Progenitor cell of endocrine pancreas (in vitro differentiated cells): Measurements from ENCODE around the gene SLC12A4. TPM values are rescaled to one million over a fixed set of nuclear protein-coding genes. Genes with fewer than 3 reads are reported as not detected.
"Not testable (repeated sequence)": the region's sequence is repeated elsewhere in the genome, so short reads cannot be mapped to it uniquely, and the experiment has no call there.

Source experiments
- DNase-seq: peaks from one replicate; pipeline ENCODE4 v3.0.0; 2021; ENCODE audit warnings: low spot score; ENCODE audit not compliant: unreplicated experiment
- H3K27ac Mint-ChIP-seq: 2 replicates; pipeline ENCODE4 v1.8.0; 2021; ENCODE audit warnings: mild to moderate bottlenecking, moderate library complexity, mixed read lengths
- H3K27me3 Mint-ChIP-seq: 2 replicates; pipeline ENCODE4 v1.8.0; 2021; ENCODE audit warnings: mixed read lengths
- H3K36me3 Mint-ChIP-seq: 2 replicates; pipeline ENCODE4 v1.8.0; 2022; ENCODE audit warnings: mixed read lengths; ENCODE audit not compliant: insufficient read depth
- H3K4me1 Mint-ChIP-seq: 2 replicates; pipeline ENCODE4 v1.8.0; 2021; ENCODE audit warnings: low read depth, mixed read lengths
- H3K4me3 Mint-ChIP-seq: 2 replicates; pipeline ENCODE4 v1.8.0; 2021; ENCODE audit warnings: low read depth, mild to moderate bottlenecking, moderate library complexity, mixed read lengths
- H3K9me3 Mint-ChIP-seq: 2 replicates; pipeline ENCODE4 v1.8.0; 2021; ENCODE audit warnings: low read depth, mixed read lengths
- CTCF ChIP-seq: fragments of 200-600 bp; sonication (generic); IDR thresholded peaks from one replicate; pipeline ENCODE4 v1.5.0; 2021; ENCODE audit warnings: antibody characterized with exemption, mild to moderate bottlenecking; ENCODE audit not compliant: unreplicated experiment
- total RNA-seq: library from RNA; stranded (reverse); gene quantifications from 2 replicates; pipeline ENCODE4 v1.2.1, GENCODE V29; 2021

Gene SLC12A4
- total RNA-seq, 1 donor from 2014 or later, result 74.3 TPM

- H3K4me3 Mint-ChIP-seq, result no peak overlapping the region
- DNase-seq, result no peak
- H3K36me3 Mint-ChIP-seq, result peaks cover 3% of the 10 kb centered on the region
- H3K9me3 Mint-ChIP-seq, result no peaks in the 10 kb centered on the region
- no peak overlapping the region for H3K27ac Mint-ChIP-seq
- peaks cover 3% of the 10 kb centered on the region for H3K27me3 Mint-ChIP-seq
- H3K4me1 Mint-ChIP-seq, result peaks cover 19% of the 10 kb centered on the region
- TF ChIP-seq CTCF, result no peak
These were observed 28.7 kb downstream of the SLC12A4 start for GRCh38 chr16:67939507-67940445.

GRCh38 chr16:67937713-67938112 is 30.7 kb downstream of the SLC12A4 start:
- not testable (repeated sequence) for H3K27me3 Mint-ChIP-seq, DNase-seq, H3K27ac Mint-ChIP-seq, H3K9me3 Mint-ChIP-seq, H3K36me3 Mint-ChIP-seq
- Mint-ChIP-seq H3K4me3 (peak overlapping the region; percentile 96), H3K4me1 (peaks cover 16% of the 10 kb centered on the region)

GRCh38 chr16:67936880-67937605 is 31.4 kb downstream of the SLC12A4 start:
- no peak for DNase-seq
- peak overlapping the region; percentile 96 for H3K4me3 Mint-ChIP-seq
- H3K27ac Mint-ChIP-seq, result peak overlapping the region; percentile 99
- TF ChIP-seq CTCF, result no peak
- no peaks in the 10 kb centered on the region for H3K9me3 Mint-ChIP-seq
- H3K36me3 Mint-ChIP-seq, result peaks cover 3% of the 10 kb centered on the region
- H3K27me3 Mint-ChIP-seq, result peaks cover 3% of the 10 kb centered on the region
- peaks cover 15% of the 10 kb centered on the region for H3K4me1 Mint-ChIP-seq

GRCh38 chr16:67936124-67936879 is 32.1 kb downstream of the SLC12A4 start, which contains the start of gene PSMB10:
Gene PSMB10 (minus strand): TSS chr16:67936850. CDS start chr16:67936749, 101 bp downstream.
- TF ChIP-seq CTCF, result no peak
- Mint-ChIP-seq H3K9me3 (no peaks in the 10 kb centered on the region), H3K36me3 (peaks cover 3% of the 10 kb centered on the region), H3K27ac (peak within 1 kb of the TSS; percentile 99), H3K4me3 (peak within 1 kb of the TSS; percentile 96), H3K27me3 (peaks cover 3% of the 10 kb centered on the region), H3K4me1 (peaks cover 15% of the 10 kb centered on the region)
- no peak for DNase-seq

GRCh38 chr16:67935402-67936123 is 32.9 kb downstream of the SLC12A4 start:
- peaks cover 3% of the 10 kb centered on the region for H3K36me3 Mint-ChIP-seq
- H3K4me1 Mint-ChIP-seq, result peaks cover 15% of the 10 kb centered on the region
- TF ChIP-seq CTCF, result no peak
- peak overlapping the region; percentile 99 for H3K27ac Mint-ChIP-seq
- DNase-seq, result peak; percentile 89
- H3K27me3 Mint-ChIP-seq, result peaks cover 3% of the 10 kb centered on the region
- H3K4me3 Mint-ChIP-seq, result peak overlapping the region; percentile 96
- H3K9me3 Mint-ChIP-seq, result no peaks in the 10 kb centered on the region
